Trophoblast cell (in vitro differentiated cells and primary cell): ENCODE data around the gene FAM89A.

Source experiments
- DNase-seq, 2 donors: peaks; one replicate each; pipeline ENCODE4 v3.0.0-alpha.2; 2016
- H2AFZ ChIP-seq: 2 replicates; pipeline ENCODE4 v1.6.1; 2013; ENCODE audit warnings: low read length, moderate library complexity, mild to moderate bottlenecking; ENCODE audit not compliant: insufficient read depth, poor library complexity
- H2AK5ac ChIP-seq: 2 replicates; pipeline ENCODE4 v1.6.1; 2013; ENCODE audit warnings: mild to moderate bottlenecking, low read length
- H2BK120ac ChIP-seq: 2 replicates; pipeline ENCODE4 v1.6.1; 2013; ENCODE audit warnings: low read length, mild to moderate bottlenecking, moderate library complexity; ENCODE audit not compliant: insufficient read depth, poor library complexity
- H2BK12ac ChIP-seq: 2 replicates; pipeline ENCODE4 v1.6.1; 2013; ENCODE audit warnings: mild to moderate bottlenecking, low read length, moderate library complexity
- H2BK5ac ChIP-seq: 2 replicates; pipeline ENCODE4 v1.6.1; 2013; ENCODE audit warnings: low read length, low read depth, moderate library complexity, mild to moderate bottlenecking; ENCODE audit not compliant: poor library complexity
- H3K14ac ChIP-seq: 2 replicates; pipeline ENCODE4 v1.6.1; 2013; ENCODE audit warnings: mild to moderate bottlenecking, low read length
- H3K18ac ChIP-seq: 2 replicates; pipeline ENCODE4 v1.6.1; 2013; ENCODE audit warnings: mild to moderate bottlenecking, low read length
- H3K23ac ChIP-seq: 2 replicates; pipeline ENCODE4 v1.6.1; 2013; ENCODE audit warnings: low read length
- H3K27ac ChIP-seq: 2 replicates; pipeline ENCODE4 v1.5.1; 2013; ENCODE audit warnings: low read depth, mild to moderate bottlenecking, inconsistent platforms, low read length, moderate library complexity
- H3K27me3 ChIP-seq: 2 replicates; pipeline ENCODE4 v1.6.1; 2013; ENCODE audit warnings: inconsistent platforms, mild to moderate bottlenecking, low read length, moderate library complexity; ENCODE audit not compliant: insufficient read depth
- H3K36me3 ChIP-seq, 2 experiments: 1 replicate in 1 of 2; 2 replicates in 1 of 2; pipeline ENCODE4 v1.6.1; 2013; ENCODE audit warnings: low read length in 2 of 2, mild to moderate bottlenecking in 2 of 2, moderate library complexity in 1 of 2; ENCODE audit not compliant: insufficient read depth in 2 of 2, control insufficient read depth in 1 of 2
- H3K4ac ChIP-seq: 2 replicates; pipeline ENCODE4 v1.6.1; 2013; ENCODE audit warnings: low read depth, mild to moderate bottlenecking, low read length, moderate library complexity
- H3K4me1 ChIP-seq, 2 experiments: 1 replicate in 1 of 2; 2 replicates in 1 of 2; pipeline ENCODE4 v1.6.1; 2013; ENCODE audit warnings: low read length in 2 of 2, mild to moderate bottlenecking in 2 of 2, moderate library complexity in 1 of 2; ENCODE audit not compliant: insufficient read depth in 2 of 2, control insufficient read depth in 1 of 2
- H3K4me2 ChIP-seq: 2 replicates; pipeline ENCODE4 v1.6.1; 2013; ENCODE audit warnings: inconsistent platforms, mild to moderate bottlenecking, low read length, moderate library complexity
- H3K4me3 ChIP-seq: 2 replicates; pipeline ENCODE4 v1.5.1; 2013; ENCODE audit warnings: mild to moderate bottlenecking, low read depth, low read length, inconsistent platforms
- H3K79me1 ChIP-seq: one replicate; pipeline ENCODE4 v1.6.1; 2013; ENCODE audit warnings: low read length
- H3K79me2 ChIP-seq: 2 replicates; pipeline ENCODE4 v1.6.1; 2013; ENCODE audit warnings: low read length, mild to moderate bottlenecking; ENCODE audit not compliant: control insufficient read depth, insufficient read depth, poor library complexity
- H3K9ac ChIP-seq: 2 replicates; pipeline ENCODE4 v1.6.1; 2013; ENCODE audit warnings: mild to moderate bottlenecking, low read length
- H3K9me3 ChIP-seq: 2 replicates; pipeline ENCODE4 v1.6.1; 2013; ENCODE audit warnings: low read depth, mild to moderate bottlenecking, control low read depth, inconsistent platforms, low read length; ENCODE audit not compliant: insufficient read depth
- H4K12ac ChIP-seq: 2 replicates; pipeline ENCODE4 v1.6.1; 2013; ENCODE audit warnings: low read depth, mild to moderate bottlenecking, low read length, moderate library complexity
- H4K8ac ChIP-seq: 2 replicates; pipeline ENCODE4 v1.6.1; 2013; ENCODE audit warnings: low read depth, mild to moderate bottlenecking, low read length, moderate library complexity
- H4K91ac ChIP-seq: one replicate; pipeline ENCODE4 v1.6.1; 2013; ENCODE audit warnings: low read depth, mild to moderate bottlenecking, low read length, moderate library complexity
- WGBS: extraction: QIAGEN DNeasy Blood & Tissue Kit; methylation state at CpG from one replicate; pipeline ENCODE4 v1.1.7; 2013; ENCODE audit warnings: missing lambda C conversion rate; ENCODE audit not compliant: insufficient read length, insufficient coverage; ENCODE audit errors: extremely low coverage; 5-methylcytosine and 5-hydroxymethylcytosine counted together

FAM89A gene

DNA sequence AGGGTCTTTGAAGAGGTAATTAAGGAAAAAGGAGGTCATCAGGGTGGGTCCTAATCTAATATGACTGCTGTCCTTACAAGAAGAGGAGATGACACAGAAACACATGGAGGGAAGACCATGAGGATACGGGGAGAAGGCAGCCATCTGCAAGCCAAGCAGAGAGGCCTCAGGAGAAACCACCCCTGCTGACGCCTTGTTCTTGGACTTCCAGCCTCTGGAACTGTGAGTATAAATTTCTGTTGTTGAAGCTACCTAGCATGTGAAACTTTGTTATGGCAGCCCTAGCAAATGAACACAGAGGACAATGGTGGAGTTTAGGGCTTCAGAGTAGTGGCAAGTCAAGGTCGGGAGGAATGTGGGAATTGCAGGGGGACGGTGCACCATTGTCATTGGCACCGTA is 36.7 kb upstream of the FAM89A start:
- Histone ChIP-seq H3K4me2 (no peak overlapping the region), H3K9ac (no peak overlapping the region), H3K4ac (no peak overlapping the region), H3K27ac (no peak overlapping the region), H3K23ac (no peak overlapping the region), H3K4me3 (no peak overlapping the region), H2BK120ac (no peak overlapping the region), H2BK5ac (no peak overlapping the region), H2AFZ (no peak overlapping the region), H3K79me2 (no peaks in the 10 kb centered on the region), H4K91ac (no peak overlapping the region), H3K18ac (no peak overlapping the region), H3K79me1 (no peaks in the 10 kb centered on the region), H3K4me1 (no peaks in the 10 kb centered on the region), H4K8ac (no peak overlapping the region), H3K14ac (no peak overlapping the region), H2AK5ac (no peak overlapping the region), H4K12ac (no peak overlapping the region), H2BK12ac (no peak overlapping the region), H3K9me3 (no peaks in the 10 kb centered on the region), H3K27me3 (no peaks in the 10 kb centered on the region), H3K36me3 (no peaks in the 10 kb centered on the region)
- DNase-seq, result no peak
- no CpG with 5 or more reads among the region's 5 CpGs for WGBS

DNA sequence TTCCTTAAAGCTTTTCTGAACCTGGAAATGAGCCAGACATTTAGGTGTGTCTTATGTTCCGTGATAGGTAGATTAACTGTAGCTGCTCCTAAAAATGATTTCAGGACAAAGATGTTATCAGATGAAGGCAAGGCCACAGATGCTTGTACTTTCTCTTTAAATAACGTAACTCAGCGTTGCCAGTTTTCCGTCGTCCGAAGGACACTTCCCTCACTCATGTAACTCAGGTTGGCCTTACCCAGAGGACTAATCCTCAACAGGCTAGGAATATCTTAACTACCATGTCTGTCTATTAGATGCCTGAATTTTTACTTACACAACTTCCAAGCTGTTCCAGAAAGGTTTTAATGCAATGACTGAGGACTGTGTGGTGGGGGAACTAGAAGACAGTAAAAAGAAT is 35.4 kb upstream of the FAM89A start:
- H2AFZ ChIP-seq, result no peak overlapping the region
- no peak overlapping the region for H3K4me3 ChIP-seq
- H3K23ac ChIP-seq, result no peak overlapping the region
- no peaks in the 10 kb centered on the region for H3K79me1 ChIP-seq
- H3K27me3 ChIP-seq, result no peaks in the 10 kb centered on the region
- H3K4ac ChIP-seq, result no peak overlapping the region
- no CpG with 5 or more reads among the region's 6 CpGs for WGBS
- no peaks in the 10 kb centered on the region for H3K79me2 ChIP-seq
- no peak overlapping the region for H4K8ac ChIP-seq
- DNase-seq, result no peak
- no peak overlapping the region for H2BK5ac ChIP-seq
- H3K36me3 ChIP-seq, result no peaks in the 10 kb centered on the region
- no peak overlapping the region for H3K27ac ChIP-seq
- no peaks in the 10 kb centered on the region for H3K9me3 ChIP-seq
- no peaks in the 10 kb centered on the region for H3K4me1 ChIP-seq
- H4K12ac ChIP-seq, result no peak overlapping the region
- H3K9ac ChIP-seq, result no peak overlapping the region
- no peak overlapping the region for H2BK12ac ChIP-seq
- H4K91ac ChIP-seq, result no peak overlapping the region
- no peak overlapping the region for H2BK120ac ChIP-seq
- no peak overlapping the region for H3K18ac ChIP-seq
- no peak overlapping the region for H2AK5ac ChIP-seq
- no peak overlapping the region for H3K14ac ChIP-seq
- no peak overlapping the region for H3K4me2 ChIP-seq

DNA sequence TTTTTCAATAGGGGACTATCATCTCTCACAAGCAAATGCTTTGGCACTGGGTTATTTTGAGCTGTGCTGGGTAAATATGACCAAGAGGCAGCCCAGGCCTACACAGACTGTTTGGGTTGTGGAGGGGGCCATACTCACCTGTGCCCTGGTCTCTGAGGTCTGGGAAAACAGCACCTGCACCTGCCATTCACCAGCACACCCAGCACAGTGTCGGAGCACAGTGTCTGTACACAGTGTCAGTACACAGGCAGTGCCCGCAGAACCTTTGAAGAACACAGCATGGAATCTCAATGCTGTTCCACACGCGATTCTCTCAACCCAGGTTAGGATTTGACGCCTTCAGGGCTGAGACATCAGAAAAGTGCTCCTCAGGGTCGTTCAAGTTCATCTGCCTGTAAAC is 35.0 kb upstream of the FAM89A start:
- H2BK120ac ChIP-seq, result no peak overlapping the region
- H3K23ac ChIP-seq, result no peak overlapping the region
- no peak overlapping the region for H2BK5ac ChIP-seq
- H4K91ac ChIP-seq, result no peak overlapping the region
- H3K4me1 ChIP-seq, result no peaks in the 10 kb centered on the region
- H3K18ac ChIP-seq, result no peak overlapping the region
- no peaks in the 10 kb centered on the region for H3K36me3 ChIP-seq
- H3K9ac ChIP-seq, result no peak overlapping the region
- H4K12ac ChIP-seq, result no peak overlapping the region
- H3K79me1 ChIP-seq, result no peaks in the 10 kb centered on the region
- DNase-seq, result no peak
- H3K4ac ChIP-seq, result no peak overlapping the region
- WGBS, result no CpG with 5 or more reads among the region's 6 CpGs
- no peak overlapping the region for H2BK12ac ChIP-seq
- no peak overlapping the region for H3K14ac ChIP-seq
- H3K4me3 ChIP-seq, result no peak overlapping the region
- no peak overlapping the region for H2AK5ac ChIP-seq
- H4K8ac ChIP-seq, result no peak overlapping the region
- no peaks in the 10 kb centered on the region for H3K9me3 ChIP-seq
- H3K79me2 ChIP-seq, result no peaks in the 10 kb centered on the region
- no peaks in the 10 kb centered on the region for H3K27me3 ChIP-seq
- no peak overlapping the region for H3K4me2 ChIP-seq
- H2AFZ ChIP-seq, result no peak overlapping the region
- no peak overlapping the region for H3K27ac ChIP-seq

DNA sequence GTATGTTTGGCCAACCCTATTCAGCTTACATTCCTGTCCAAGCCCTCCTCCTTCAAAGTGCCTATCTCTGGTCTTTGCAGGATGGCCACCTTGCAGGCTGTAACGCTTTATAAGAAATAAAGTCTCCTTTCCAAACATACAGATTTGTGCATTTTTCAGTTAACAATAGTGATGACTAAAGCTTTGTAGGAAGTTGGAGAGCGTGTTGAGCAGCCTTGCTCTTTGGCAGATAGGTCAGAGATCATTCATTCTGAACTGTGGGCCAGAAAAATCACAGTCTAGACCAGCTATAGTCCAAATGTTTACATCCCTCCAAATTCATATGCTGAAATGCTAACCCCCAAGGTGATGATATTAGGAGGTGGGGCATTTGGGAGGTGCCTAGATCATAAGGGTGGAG is 34.0 kb upstream of the FAM89A start:
- no CpG with 5 or more reads among the region's 2 CpGs for WGBS

More for the DNA sequence above, 34.0 kb upstream of the FAM89A start:
- Histone ChIP-seq H2AK5ac (no peak overlapping the region), H3K4me3 (no peak overlapping the region), H3K36me3 (no peaks in the 10 kb centered on the region), H2BK5ac (no peak overlapping the region), H4K12ac (no peak overlapping the region), H3K9ac (no peak overlapping the region), H3K27me3 (no peaks in the 10 kb centered on the region), H3K4ac (no peak overlapping the region), H2AFZ (no peak overlapping the region), H3K4me2 (no peak overlapping the region), H4K91ac (no peak overlapping the region), H3K23ac (no peak overlapping the region), H3K4me1 (no peaks in the 10 kb centered on the region), H3K79me2 (no peaks in the 10 kb centered on the region), H3K79me1 (no peaks in the 10 kb centered on the region), H2BK12ac (no peak overlapping the region), H3K27ac (no peak overlapping the region), H3K9me3 (no peaks in the 10 kb centered on the region), H3K14ac (no peak overlapping the region), H2BK120ac (no peak overlapping the region), H4K8ac (no peak overlapping the region), H3K18ac (no peak overlapping the region)
- peak in 1 of 2 donors; percentile 13 for DNase-seq
